Left colon (tissue), 2 donors: ENCODE data around the gene MTURN. TPM values are rescaled to one million over a fixed set of nuclear protein-coding genes. Genes with fewer than 3 reads are reported as not detected.

Experiments used
- ATAC-seq: fragments of 200-7000 bp; cut with Tn5 transposase; one replicate; pipeline ENCODE4 v1.9.1; 2020; ENCODE audit warnings: mild to moderate bottlenecking, moderate library complexity
- DNase-seq, 2 donors: peaks; one replicate each; pipeline ENCODE4 v3.0.0-alpha.2; 2020
- intact Hi-C, 2 donors: fragments of 100-400 bp; cut with DNase I in 1 of 2; cut with micrococcal nuclease in 1 of 2; formaldehyde crosslinking; loops; one replicate each; pipeline versions ENCODE4 v1.11.2 to v1.14.0; 2022; cut with DNase I, micrococcal nuclease
- total RNA-seq, 2 donors: library from RNA; stranded (reverse); fragmentation: NEBNext Ultra II Directional; extraction: Animal tissue kit (Norgen Biotek cat#: 25700); gene quantifications; one replicate each; pipeline ENCODE4 v1.2.1, GENCODE V29; 2021
- donor health status: DM: no; HTN: no; CAD: no.
- donor health status: DM: yes; HTN: yes; CAD: no.

Gene MTURN
- total RNA-seq, 2 donors from 2014 or later = 8.7 to 15.2 TPM

DNA sequence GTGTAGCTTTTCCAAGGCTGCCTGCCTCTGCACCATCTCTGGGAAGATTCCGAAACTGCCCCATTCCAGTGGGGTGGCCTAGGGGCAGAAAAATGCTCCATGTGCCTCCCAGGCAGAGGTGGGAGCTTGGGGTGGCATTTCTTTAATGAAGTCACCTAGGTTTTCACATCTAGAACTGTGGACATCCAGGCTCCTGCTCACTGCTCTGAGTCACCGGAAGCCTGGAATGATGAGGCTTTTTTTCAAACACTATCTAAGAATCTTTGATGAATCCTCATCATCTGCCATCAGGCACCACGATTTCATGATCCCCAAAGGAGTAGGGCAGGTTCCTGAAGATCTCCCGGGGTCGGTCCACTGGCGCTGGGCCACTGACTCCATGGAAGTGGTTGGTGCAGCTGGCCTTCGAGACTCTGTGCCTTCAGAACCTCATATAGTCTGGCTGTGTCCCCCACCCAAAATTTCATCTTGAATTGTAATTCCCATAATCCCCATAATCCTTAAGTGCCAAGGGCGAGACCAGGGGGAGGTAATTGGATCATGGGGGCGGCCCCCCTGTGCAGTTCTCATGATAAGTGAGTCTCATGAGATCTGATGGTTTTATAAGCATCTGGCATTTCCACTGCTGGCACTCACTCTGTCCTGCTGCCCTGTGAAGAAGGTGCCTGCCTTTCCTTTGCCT is 37.1 kb downstream of the MTURN start:
- intact Hi-C loops = no loop called here
- DNase-seq = no peak
- no peak for ATAC-seq

DNA sequence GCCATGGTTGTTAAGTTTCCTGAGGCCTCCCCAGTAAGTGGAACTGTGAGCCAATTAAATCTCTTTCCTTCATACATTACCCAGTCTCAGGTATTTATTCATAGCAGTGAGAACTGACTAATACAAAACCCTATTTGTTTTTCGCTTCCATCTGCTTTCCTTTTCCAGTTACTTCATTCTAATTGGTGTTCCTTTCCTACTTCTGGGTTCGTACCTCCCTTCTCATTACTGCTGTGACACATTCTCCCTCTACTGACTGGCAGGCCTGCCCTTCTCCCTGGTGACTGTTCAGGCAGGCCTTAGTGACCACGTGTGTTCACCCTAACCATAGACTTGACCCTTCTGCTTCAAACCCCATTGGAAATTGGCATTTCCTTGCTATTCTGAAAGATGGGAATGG is 37.7 kb downstream of the MTURN start:
- intact Hi-C loops = no loop called here
- ATAC-seq (no peak), DNase-seq (no peak)

DNA sequence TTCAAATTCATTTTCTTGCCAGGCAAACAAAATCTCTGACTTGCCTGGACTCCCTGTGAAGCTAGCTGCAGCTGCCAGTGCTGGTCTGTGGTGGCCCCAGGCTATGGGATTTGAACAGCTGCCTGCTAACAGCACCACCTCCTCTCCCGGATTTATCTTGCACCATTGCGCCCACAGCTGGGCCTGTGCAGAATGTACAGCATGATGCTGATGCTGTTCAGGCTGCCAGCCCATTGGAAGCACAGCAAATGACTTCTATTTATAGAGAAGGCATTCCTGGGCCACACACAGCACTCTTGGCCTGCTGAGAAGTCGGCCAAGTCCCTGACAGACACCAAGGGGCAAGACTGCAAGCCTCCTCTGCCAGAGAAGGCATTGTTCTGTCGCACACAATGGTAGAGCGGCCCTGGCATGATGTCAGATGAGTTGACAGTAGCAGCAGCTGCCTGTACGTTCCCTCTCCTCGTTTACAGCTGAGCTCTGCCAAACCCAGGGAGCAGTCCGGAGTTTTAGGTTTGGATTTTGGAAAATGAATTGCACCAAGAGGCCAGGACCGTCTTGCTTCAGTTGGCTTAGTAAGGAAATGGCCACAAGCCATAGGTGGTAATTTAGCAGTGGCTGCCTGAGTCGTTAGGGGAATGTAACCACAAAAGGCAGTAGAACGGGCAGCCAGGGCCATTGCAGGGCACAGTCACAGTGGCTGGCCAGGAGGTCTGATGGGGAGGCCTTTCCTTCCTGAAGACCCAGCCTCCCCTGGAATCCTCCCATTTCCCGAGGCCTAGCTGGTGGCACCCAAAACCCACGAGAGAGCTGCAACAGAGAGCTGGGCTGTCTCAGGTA is 38.5 kb downstream of the MTURN start:
- intact Hi-C loops = no loop called here
- ATAC-seq (peak; percentile 52), DNase-seq (peak; percentile 21 to 68)

GRCh38 chr7:30175180-30175579 is 40.4 kb downstream of the MTURN start:
- no peak for DNase-seq
- intact Hi-C loops = no loop called here
- no peak for ATAC-seq

DNA sequence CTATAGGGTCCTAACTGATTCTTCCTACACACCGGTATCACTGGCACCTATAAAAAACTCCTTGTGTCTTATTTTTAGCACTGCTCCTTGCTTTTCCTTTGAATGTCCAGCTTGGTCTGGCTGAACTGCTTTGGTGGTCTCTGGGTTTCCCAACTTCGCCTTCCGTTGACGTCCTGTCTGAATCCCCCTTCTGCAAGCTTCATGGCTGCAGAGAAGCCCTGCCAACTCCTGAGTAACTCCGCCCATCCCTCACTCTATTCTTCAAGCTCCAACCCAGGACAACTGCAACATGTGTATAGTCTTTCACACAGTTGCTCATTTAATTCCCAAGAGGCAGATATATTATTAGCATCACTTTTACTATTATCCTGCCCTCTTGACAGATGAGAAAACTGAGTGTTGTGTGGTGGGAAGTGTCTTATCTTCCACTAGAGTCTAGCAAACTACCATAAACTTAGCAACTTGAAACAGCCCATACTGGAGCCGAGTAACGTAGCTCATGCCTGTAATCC is 40.9 kb downstream of the MTURN start:
- ATAC-seq = no peak
- no peak for DNase-seq
- intact Hi-C loops = no loop called here

- DNase-seq (no peak), ATAC-seq (peak; percentile 11)
- intact Hi-C loops = no loop called here
These were observed 41.8 kb downstream of the MTURN start for GRCh38 chr7:30176463-30177109.

- DNase-seq (no peak), ATAC-seq (no peak)
- intact Hi-C loops = no loop called here
These were observed 42.4 kb downstream of the MTURN start for GRCh38 chr7:30177186-30177585.

- intact Hi-C loops = no loop called here
- no peak for ATAC-seq
- no peak for DNase-seq
These were observed 43.2 kb downstream of the MTURN start for GRCh38 chr7:30177965-30178364.

DNA sequence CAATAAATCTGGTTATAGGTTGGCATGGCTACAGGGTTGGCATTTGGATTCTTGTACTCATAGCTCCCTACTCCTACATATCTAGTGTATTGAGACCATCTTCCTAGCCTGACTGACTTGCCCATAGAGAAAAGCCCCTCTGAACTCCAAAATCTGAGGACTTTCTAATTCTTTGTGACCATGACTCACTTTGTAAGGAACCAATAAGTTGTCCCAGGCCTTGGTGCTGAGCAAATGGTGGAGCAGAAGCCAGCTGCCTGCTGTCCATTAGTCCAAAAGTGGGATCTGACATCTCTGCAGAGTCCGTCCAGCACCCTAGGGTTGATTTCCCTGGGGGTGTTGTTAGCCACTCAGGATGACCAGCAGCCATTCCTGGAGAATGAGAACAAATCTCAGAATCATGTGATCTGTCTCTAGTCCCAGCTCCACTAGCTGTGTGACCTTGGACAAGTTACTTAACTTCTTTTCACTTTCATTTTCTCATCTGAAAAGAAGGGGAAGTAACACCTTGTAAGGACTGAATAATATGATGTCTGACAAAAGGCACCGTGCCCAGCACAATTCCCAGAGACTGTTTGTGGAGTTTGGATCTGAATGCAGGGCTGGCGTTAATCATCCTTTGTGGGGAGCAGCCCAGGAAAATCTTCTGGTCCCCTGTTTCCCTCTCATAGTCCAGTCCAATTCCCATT is 44.1 kb downstream of the MTURN start:
- intact Hi-C loops = no loop called here
- no peak for DNase-seq
- ATAC-seq = peak; percentile 82

DNA sequence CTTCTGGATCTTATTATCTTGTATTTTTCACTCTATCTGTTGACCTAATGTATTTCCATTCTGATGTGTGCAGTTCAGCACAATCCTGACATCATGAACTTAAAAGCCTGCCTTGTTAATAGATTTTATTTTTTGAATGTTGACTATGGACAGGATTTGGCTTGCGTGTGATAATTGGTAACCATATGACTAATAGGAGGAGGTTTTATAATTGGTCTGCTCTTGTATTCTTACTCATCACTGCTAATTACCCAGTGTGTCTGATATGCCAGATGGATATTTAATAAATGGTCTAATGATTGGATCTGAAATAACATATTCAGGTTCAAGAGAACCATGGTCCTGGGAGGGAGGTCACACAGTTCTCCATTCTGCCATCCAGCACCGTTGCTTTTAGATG is 45.9 kb downstream of the MTURN start:
- no peak for ATAC-seq
- DNase-seq = no peak
- intact Hi-C loops = no loop called here

DNA sequence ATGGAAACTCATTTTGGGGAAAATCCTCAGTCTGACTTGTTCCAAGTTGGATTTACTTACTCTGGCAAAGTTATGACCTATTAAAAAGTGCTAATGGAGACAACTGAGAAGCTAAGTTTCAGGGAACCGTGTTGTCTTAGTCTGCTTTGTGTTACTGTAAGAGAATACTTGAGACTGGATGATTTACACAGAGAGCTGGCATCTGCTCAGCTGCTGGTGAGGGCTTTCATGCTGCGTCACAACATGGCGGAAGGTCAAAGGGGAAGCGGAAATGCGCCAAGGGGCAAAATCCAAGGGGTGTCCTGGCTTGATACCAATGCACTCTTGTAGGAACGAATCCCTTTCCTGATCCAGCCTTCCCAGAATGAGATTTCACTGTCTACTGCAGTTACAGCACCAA is 46.4 kb downstream of the MTURN start:
- DNase-seq (no peak), ATAC-seq (no peak)
- intact Hi-C loops = no loop called here

DNA sequence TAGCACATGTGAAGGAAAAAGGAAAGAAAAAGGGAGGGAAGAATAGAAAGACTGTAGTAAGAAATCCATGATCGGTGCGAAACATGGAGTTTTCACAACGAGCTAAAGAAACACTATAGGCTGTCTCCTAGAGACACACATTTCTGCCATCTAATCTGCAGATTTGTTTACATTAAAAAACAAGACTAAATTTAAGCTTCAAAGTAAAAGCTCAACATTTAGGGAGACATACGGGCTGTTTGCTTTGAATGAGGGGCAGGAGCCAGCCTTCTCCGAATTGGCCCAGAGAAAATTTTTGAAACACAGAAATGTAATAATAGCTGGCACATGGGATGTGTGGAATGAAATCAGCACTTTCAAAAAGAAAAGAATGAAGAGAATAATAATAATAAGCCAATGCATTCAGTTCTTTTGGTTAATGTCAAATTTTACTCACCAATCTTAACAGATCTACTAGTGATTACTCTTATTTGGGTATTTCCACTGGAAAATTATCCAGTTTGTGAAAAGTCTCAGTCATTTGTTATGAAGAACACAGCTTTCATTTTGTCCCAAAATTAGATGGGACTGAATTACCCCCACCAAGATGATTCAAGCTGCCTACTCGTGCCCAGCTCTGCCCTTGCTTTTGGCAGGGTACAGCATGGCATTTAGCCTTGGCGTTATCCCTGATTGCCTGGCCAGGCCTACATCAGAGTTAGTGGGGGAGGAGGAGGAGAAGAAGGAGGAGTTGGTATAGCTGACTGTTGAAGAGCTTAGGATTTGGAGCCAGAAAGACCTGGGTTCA is 47.1 kb downstream of the MTURN start:
- intact Hi-C loops = no loop called here
- DNase-seq = no peak
- no peak for ATAC-seq

- intact Hi-C loops = no loop called here
- no peak for ATAC-seq
- DNase-seq = no peak
These were observed 48.0 kb downstream of the MTURN start for GRCh38 chr7:30182814-30183213.

- intact Hi-C loops = no loop called here
- ATAC-seq = no peak
- no peak for DNase-seq
These were observed 49.1 kb downstream of the MTURN start for GRCh38 chr7:30183749-30184369.

- DNase-seq (no peak), ATAC-seq (peak; percentile 8)
- intact Hi-C loops = no loop called here
These were observed 50.2 kb downstream of the MTURN start for GRCh38 chr7:30184791-30185487.

DNA sequence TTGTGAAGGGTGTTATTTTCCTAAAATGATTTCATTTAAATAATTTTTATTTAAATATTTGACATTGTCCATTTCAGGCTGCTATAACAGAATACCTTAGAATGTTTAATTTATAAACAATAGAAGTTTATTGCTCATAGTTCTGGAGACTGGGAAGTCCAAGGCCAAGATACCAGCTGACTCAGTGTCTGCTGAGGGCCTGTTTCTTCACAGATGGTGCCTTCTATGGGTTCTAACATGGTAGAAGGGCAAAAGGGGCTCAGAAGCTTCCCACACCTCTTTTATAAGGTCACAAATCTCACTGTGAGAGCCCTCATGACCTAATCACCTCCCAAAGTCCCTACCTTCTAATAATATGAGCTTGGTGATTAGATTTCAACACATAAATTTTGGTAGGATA is 50.7 kb downstream of the MTURN start:
- DNase-seq (no peak), ATAC-seq (no peak)
- intact Hi-C loops = no loop called here

DNA sequence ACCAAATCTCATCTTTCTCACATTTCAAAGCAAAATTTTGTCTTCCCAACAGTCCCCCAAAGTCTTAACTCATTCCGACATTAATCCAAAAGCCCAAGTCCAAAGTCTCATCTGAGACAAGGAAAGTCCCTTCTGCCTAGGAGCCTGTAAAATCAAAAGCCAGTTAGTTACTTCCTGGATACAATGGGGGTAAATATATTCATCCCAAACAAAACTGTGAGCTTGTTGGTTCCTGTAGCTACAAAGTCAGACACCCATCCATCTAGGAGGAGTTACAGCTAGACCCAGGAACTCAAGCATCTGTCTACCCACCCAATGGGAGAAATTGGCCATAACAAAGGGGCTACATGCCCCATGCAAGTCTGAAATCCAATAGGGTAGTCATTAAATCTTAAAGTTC is 51.9 kb downstream of the MTURN start:
- DNase-seq (no peak), ATAC-seq (peak; percentile 65)
- intact Hi-C loops = no loop called here

DNA sequence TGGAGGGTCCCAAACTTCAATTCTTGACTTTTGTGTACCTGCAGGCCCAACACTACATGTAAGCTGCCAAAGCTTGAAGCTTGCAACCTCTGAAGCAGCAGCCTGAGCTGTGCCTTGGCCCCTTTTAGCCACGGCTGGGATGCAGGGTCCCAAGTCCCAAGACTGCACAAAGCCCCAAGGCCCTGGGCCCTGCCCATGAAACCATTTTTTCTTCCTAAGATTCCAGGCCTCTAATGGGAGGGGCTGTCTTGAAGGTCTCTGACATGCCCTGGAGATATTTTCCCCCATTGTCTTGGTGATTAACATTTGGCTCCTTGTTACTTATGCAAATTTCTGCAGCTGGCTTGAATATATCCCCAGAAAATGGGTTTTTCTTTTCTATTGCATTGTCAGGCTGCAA is 52.7 kb downstream of the MTURN start:
- ATAC-seq (no peak), DNase-seq (no peak)
- intact Hi-C loops = no loop called here
